ENCODE measurements around the gene TRPT1. TPM values are rescaled to one million over a fixed set of nuclear protein-coding genes. Genes with fewer than 3 reads are reported as not detected.

The TRPT1 gene
- total and polyA plus RNA-seq, 9 of the 15 experiments (the other 6 are each of a cell fraction or from before 2014, with no cell fraction given): 4.6 to 41.7 (median 23.1) TPM

DNA sequence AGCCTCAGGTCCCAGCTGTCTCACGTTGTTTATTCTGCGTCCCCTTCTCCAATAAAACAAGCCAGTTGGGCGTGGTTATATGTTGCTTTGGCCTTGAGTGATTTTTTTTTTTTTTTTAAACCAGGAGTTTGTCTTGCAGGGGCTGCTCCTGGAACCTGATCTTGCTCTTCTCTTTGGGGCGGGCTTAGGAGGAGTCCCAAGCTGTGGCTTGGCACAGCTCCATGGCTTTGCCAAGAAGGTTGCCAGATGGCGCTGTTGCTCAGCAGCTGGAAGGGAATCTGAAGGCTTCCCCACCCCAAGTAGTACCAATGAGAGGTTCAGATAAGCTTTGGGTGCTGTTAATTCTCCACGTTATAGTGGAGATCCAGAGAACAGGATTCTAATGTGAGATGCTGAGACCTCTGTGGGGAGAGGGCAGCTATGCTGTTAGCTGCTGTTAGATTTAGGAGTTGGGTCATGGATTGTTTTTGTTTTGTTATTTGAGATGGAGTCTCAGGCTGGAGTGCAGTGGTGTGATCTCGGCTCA lies 21.5 kb downstream of the TRPT1 start (continued):
- TF ChIP-seq, protein P1, sequence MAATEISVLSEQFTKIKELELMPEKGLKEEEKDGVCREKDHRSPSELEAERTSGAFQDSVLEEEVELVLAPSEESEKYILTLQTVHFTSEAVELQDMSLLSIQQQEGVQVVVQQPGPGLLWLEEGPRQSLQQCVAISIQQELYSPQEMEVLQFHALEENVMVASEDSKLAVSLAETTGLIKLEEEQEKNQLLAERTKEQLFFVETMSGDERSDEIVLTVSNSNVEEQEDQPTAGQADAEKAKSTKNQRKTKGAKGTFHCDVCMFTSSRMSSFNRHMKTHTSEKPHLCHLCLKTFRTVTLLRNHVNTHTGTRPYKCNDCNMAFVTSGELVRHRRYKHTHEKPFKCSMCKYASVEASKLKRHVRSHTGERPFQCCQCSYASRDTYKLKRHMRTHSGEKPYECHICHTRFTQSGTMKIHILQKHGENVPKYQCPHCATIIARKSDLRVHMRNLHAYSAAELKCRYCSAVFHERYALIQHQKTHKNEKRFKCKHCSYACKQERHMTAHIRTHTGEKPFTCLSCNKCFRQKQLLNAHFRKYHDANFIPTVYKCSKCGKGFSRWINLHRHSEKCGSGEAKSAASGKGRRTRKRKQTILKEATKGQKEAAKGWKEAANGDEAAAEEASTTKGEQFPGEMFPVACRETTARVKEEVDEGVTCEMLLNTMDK (IDR thresholded peaks at IDR 0.05; ENCODE audit: borderline replicate concordance, insufficient read depth, low read depth, low read length, poor library complexity, severe bottlenecking): no peak
- no peak for TF ChIP-seq ZNF586 (CRISPR knock-in tag; conservative IDR thresholded peaks at IDR 0.05)
- TF ChIP-seq ZNF785 (CRISPR knock-in tag; IDR thresholded peaks at IDR 0.05): no peak
- TF ChIP-seq, protein P2, sequence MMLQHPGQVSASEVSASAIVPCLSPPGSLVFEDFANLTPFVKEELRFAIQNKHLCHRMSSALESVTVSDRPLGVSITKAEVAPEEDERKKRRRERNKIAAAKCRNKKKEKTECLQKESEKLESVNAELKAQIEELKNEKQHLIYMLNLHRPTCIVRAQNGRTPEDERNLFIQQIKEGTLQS (IDR thresholded peaks at IDR 0.05): no peak
- TF ChIP-seq, protein P2 (CRISPR knock-in tag; conservative IDR thresholded peaks at IDR 0.05): no peak
- TF ChIP-seq KDM4B (IDR thresholded peaks at IDR 0.05; ENCODE audit: borderline replicate concordance in 2 of 2, low read depth in 1 of 2): no peak
- no peak for TF ChIP-seq FUS (optimal IDR thresholded peaks at IDR 0.05; ENCODE audit: low read depth, low read length)
- TF ChIP-seq CBFA2T2 (conservative IDR thresholded peaks at IDR 0.05): no peak
- no peak for TF ChIP-seq ZZZ3 (IDR thresholded peaks at IDR 0.05)
- TF ChIP-seq KLF16 (IDR thresholded peaks at IDR 0.05): peak; percentile 39; the same call in 1 of the 2 replicates
- no peak for TF ChIP-seq ETV6 (IDR thresholded peaks at IDR 0.05; ENCODE audit: borderline replicate concordance in 1 of 2, low read depth in 2 of 2, low read length in 1 of 2)
- no peak for TF ChIP-seq ETV6 (CRISPR knock-in tag; IDR thresholded peaks at IDR 0.05; ENCODE audit: borderline replicate concordance)
- TF ChIP-seq, protein P3, sequence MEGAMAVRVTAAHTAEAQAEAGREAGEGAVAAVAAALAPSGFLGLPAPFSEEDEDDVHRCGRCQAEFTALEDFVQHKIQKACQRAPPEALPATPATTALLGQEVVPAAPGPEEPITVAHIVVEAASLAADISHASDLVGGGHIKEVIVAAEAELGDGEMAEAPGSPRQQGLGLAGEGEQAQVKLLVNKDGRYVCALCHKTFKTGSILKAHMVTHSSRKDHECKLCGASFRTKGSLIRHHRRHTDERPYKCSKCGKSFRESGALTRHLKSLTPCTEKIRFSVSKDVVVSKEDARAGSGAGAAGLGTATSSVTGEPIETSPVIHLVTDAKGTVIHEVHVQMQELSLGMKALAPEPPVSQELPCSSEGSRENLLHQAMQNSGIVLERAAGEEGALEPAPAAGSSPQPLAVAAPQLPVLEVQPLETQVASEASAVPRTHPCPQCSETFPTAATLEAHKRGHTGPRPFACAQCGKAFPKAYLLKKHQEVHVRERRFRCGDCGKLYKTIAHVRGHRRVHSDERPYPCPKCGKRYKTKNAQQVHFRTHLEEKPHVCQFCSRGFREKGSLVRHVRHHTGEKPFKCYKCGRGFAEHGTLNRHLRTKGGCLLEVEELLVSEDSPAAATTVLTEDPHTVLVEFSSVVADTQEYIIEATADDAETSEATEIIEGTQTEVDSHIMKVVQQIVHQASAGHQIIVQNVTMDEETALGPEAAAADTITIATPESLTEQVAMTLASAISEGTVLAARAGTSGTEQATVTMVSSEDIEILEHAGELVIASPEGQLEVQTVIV (CRISPR knock-in tag; IDR thresholded peaks at IDR 0.05; ENCODE audit: borderline replicate concordance): no peak
- TF ChIP-seq, protein P4, sequence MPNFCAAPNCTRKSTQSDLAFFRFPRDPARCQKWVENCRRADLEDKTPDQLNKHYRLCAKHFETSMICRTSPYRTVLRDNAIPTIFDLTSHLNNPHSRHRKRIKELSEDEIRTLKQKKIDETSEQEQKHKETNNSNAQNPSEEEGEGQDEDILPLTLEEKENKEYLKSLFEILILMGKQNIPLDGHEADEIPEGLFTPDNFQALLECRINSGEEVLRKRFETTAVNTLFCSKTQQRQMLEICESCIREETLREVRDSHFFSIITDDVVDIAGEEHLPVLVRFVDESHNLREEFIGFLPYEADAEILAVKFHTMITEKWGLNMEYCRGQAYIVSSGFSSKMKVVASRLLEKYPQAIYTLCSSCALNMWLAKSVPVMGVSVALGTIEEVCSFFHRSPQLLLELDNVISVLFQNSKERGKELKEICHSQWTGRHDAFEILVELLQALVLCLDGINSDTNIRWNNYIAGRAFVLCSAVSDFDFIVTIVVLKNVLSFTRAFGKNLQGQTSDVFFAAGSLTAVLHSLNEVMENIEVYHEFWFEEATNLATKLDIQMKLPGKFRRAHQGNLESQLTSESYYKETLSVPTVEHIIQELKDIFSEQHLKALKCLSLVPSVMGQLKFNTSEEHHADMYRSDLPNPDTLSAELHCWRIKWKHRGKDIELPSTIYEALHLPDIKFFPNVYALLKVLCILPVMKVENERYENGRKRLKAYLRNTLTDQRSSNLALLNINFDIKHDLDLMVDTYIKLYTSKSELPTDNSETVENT (CRISPR knock-in tag; IDR thresholded peaks at IDR 0.05): no peak
- no peak for TF ChIP-seq ETS2 (tag; IDR thresholded peaks at IDR 0.05; ENCODE audit: borderline replicate concordance, poor library complexity, severe bottlenecking)
- no peak for TF ChIP-seq ZKSCAN8 (CRISPR knock-in tag; IDR thresholded peaks at IDR 0.05)
- TF ChIP-seq NFE2L1 (tag; IDR thresholded peaks at IDR 0.05; ENCODE audit: borderline replicate concordance, low read depth): no peak
- TF ChIP-seq, protein P5, sequence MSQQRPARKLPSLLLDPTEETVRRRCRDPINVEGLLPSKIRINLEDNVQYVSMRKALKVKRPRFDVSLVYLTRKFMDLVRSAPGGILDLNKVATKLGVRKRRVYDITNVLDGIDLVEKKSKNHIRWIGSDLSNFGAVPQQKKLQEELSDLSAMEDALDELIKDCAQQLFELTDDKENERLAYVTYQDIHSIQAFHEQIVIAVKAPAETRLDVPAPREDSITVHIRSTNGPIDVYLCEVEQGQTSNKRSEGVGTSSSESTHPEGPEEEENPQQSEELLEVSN (IDR thresholded peaks at IDR 0.05; ENCODE audit: borderline replicate concordance in 1 of 2, extremely low read depth in 1 of 2, insufficient read depth in 1 of 2, insufficient read length in 1 of 2, low read depth in 1 of 2, low read length in 1 of 2, poor library complexity in 1 of 2, severe bottlenecking in 1 of 2): no peak
